Thoracic aorta (tissue), 2 donors: Measurements from ENCODE around the gene CCDC194. TPM values are rescaled to one million over a fixed set of nuclear protein-coding genes. Genes with fewer than 3 reads are reported as not detected.
A peak's percentile ranks its signal among the peaks of the same experiment; 100 is the strongest.
"Not testable (repeated sequence)": the region's sequence is repeated elsewhere in the genome, so short reads cannot be mapped to it uniquely, and the experiment has no call there.

ENCODE experiments used
- ATAC-seq: fragments of 150-250 bp; one replicate; pipeline ENCODE4 v1.8.0; 2017; ENCODE audit warnings: low read depth; ENCODE audit not compliant: insufficient number of reproducible peaks, low FRiP score
- DNase-seq: peaks from one replicate; pipeline ENCODE4 v3.0.0-alpha.2; 2020; ENCODE audit warnings: low spot score
- H3K27ac ChIP-seq, 2 donors: fragments of 200-600 bp; sonication (generic); 1 replicate in 1 of 2; 2 replicates in 1 of 2; pipeline ENCODE4 v1.5.1; 2016; ENCODE audit warnings: mild to moderate bottlenecking in 2 of 2, moderate library complexity in 2 of 2
- H3K27me3 ChIP-seq: fragments of 200-600 bp; sonication (generic); replicated peaks from 2 replicates; pipeline ENCODE4 v1.6.0; 2016; ENCODE audit warnings: mild to moderate bottlenecking; ENCODE audit not compliant: insufficient read depth
- H3K36me3 ChIP-seq: fragments of 200-600 bp; sonication (generic); one replicate; pipeline ENCODE4 v1.5.1; 2016
- H3K4me1 ChIP-seq, 2 donors: fragments of 200-600 bp; sonication (generic); 1 replicate in 1 of 2; 2 replicates in 1 of 2; pipeline versions ENCODE4 v1.5.1 to v1.6.0; 2016; ENCODE audit warnings: low read depth in 2 of 2, mild to moderate bottlenecking in 1 of 2; ENCODE audit not compliant: control insufficient read depth in 1 of 2
- H3K4me3 ChIP-seq: fragments of 200-600 bp; sonication (generic); 2 replicates; pipeline ENCODE4 v1.5.1; 2016; ENCODE audit warnings: mild to moderate bottlenecking
- H3K9me3 ChIP-seq: fragments of 200-600 bp; sonication (generic); 2 replicates; pipeline ENCODE4 v1.5.1; 2016
- CTCF ChIP-seq: fragments of 200-600 bp; sonication (generic); IDR thresholded peaks from one replicate; pipeline ENCODE4 v1.5.1; 2019; ENCODE audit warnings: antibody characterized with exemption
- total RNA-seq, 2 donors: library from RNA; depleted of rRNA; stranded (reverse); fragments of >200 nt; gene quantifications; one replicate each; pipeline versions ENCODE4 v1.1.0 to v1.2.3, GENCODE V29; 2016

Gene CCDC194
- total RNA-seq, 2 donors from 2014 or later = not detected

GRCh38 chr19:17370026-17370587 is 23.9 kb downstream of the CCDC194 start:
- no peak overlapping the region for H3K4me3 ChIP-seq
- ATAC-seq = peak; percentile 55
- no peaks in the 10 kb centered on the region for H3K9me3 ChIP-seq
- peaks cover 3 to 6% of the 10 kb centered on the region in 2 donors for H3K4me1 ChIP-seq
- DNase-seq = no peak
- H3K36me3 ChIP-seq = no peaks in the 10 kb centered on the region
- no peaks in the 10 kb centered on the region for H3K27me3 ChIP-seq
- no peak for TF ChIP-seq CTCF
- H3K27ac ChIP-seq = peak overlapping the region in 1 of 2 donors; percentile 15

DNA sequence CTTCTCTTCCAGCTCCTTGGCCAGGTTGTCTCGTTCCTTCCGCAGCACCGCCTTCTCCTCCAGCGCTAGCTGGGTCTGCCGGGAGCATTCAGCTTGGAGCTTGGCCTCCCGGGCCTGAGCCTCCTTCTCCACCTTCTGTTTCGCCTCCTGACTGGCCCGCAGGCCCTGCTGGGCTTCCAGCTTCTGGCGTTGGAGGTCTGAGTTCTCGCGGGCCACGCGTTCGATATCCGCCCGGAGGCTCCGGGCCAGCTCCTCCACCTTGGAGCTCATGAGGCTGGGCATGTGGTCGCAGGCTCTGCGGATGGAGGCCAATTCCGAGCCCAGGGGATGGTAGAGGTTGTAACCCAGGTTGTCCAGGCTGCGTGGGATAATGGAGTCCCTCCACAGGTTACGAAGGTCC is 28.6 kb downstream of the CCDC194 start:
- Histone ChIP-seq H3K27ac (no peak overlapping the region), H3K4me3 (no peak overlapping the region), H3K4me1 (peaks cover 2 to 4% of the 10 kb centered on the region in 2 donors), H3K27me3 (no peaks in the 10 kb centered on the region), H3K36me3 (no peaks in the 10 kb centered on the region), H3K9me3 (no peaks in the 10 kb centered on the region)
- ATAC-seq = no peak
- TF ChIP-seq CTCF = no peak
- no peak for DNase-seq

- not testable (repeated sequence) for H3K27me3 ChIP-seq, H3K4me3 ChIP-seq, DNase-seq, H3K9me3 ChIP-seq, H3K4me1 ChIP-seq, H3K27ac ChIP-seq, H3K36me3 ChIP-seq, ATAC-seq
These were observed 30.0 kb downstream of the CCDC194 start for GRCh38 chr19:17363852-17364605.

DNA sequence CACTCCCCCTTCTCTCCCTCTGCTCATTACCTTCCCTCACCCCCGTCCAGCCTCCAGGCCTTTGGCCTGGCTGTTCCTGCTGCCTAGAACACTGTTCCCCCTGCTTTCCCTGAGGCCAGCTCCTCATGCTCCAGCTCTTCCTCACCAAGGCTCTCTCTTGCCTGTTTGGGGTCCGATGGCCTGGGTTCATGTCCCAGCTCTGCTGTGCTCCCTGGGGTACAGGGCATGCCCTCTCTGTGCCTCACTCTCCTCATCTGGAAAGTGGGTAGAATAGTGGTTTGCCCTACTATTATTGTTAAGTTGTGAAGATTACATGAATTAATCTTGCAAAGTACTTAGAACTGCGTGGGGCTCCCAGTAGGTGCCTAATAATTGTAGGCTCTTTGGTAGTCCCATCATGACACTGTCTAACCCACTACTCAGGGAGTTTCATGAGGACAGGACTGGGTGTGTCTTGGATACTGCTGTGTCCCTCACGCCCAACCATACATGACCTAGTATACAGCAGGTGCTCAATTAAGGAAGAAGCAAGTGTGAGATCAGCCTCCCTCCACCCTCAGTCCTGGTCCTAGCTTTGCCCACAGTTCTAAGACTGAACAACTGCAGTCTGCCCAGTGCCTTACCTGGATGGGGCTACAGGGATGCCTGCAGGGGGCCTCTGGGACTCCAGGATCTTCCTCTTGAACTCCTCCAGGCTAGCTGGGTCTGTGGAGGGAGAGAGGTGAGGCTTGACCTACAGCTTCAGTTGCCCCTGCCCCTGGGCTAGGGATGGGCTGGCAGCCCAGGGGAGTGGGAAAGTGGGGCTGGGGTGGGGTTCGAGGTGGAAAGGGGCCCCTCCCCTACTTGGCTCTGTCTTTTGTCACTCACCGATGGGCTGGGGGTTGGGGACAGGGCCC is 33.8 kb downstream of the CCDC194 start:
- DNase-seq (no peak), ATAC-seq (no peak)
- Histone ChIP-seq H3K36me3 (no peaks in the 10 kb centered on the region), H3K27ac (no peak overlapping the region), H3K27me3 (no peaks in the 10 kb centered on the region), H3K4me1 (peaks cover 0 to 9% of the 10 kb centered on the region in 2 donors), H3K4me3 (no peak overlapping the region), H3K9me3 (no peaks in the 10 kb centered on the region)
- no peak for TF ChIP-seq CTCF

DNA sequence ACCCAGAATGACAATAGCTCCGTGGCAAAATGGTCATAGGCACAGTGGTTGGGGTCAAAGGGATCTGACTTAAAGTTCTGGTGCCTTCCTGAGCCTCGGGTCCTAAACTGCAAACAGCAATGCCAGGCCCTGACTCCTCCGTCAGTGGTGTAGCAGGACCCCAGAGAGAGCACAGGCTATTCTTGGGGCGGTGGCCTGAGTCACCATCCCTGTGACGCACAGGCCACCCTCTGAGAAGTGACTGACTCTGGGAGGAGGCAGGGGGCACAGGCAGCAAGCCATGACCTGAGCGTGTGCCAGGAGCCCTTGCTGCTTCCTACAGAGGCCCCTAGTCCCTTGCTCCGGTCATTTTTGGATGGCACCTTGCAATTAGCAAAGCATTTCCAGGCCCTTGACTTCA is 35.6 kb downstream of the CCDC194 start:
- peak overlapping the region in 1 of 2 donors; percentile 38 for H3K27ac ChIP-seq
- no peak for ATAC-seq
- no peak for TF ChIP-seq CTCF

More for the DNA sequence above, 35.6 kb downstream of the CCDC194 start:
- DNase-seq = no peak
- H3K9me3 ChIP-seq = no peaks in the 10 kb centered on the region
- no peaks in the 10 kb centered on the region for H3K27me3 ChIP-seq
- no peak overlapping the region for H3K4me3 ChIP-seq
- H3K36me3 ChIP-seq = no peaks in the 10 kb centered on the region
- peaks cover 0 to 9% of the 10 kb centered on the region in 2 donors for H3K4me1 ChIP-seq
